ENCODE data around the gene MEX3A.

- TF ChIP-seq TCF12 (IDR thresholded peaks at IDR 0.05; ENCODE audit: low read depth) (no peak), FOXM1 (IDR thresholded peaks at IDR 0.05; ENCODE audit: borderline replicate concordance, low read depth) (no peak), EGR1 (IDR thresholded peaks at IDR 0.05) (no peak), MAX (IDR thresholded peaks at IDR 0.05) (no peak), CEBPB (IDR thresholded peaks at IDR 0.05) (no peak), REST (IDR thresholded peaks at IDR 0.05; ENCODE audit: low read depth) (no peak), TAF1 (IDR thresholded peaks at IDR 0.05; ENCODE audit: low read depth) (no peak), RAD21 (IDR thresholded peaks at IDR 0.05; ENCODE audit: low read depth) (no peak)
Measured at GRCh38 chr1:156050376-156050775, 31.9 kb downstream of the MEX3A start.

Measured in Ishikawa (cell line).